ENCODE measurements around the gene SERPINI1.

SERPINI1 gene, protein sequence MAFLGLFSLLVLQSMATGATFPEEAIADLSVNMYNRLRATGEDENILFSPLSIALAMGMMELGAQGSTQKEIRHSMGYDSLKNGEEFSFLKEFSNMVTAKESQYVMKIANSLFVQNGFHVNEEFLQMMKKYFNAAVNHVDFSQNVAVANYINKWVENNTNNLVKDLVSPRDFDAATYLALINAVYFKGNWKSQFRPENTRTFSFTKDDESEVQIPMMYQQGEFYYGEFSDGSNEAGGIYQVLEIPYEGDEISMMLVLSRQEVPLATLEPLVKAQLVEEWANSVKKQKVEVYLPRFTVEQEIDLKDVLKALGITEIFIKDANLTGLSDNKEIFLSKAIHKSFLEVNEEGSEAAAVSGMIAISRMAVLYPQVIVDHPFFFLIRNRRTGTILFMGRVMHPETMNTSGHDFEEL

DNA sequence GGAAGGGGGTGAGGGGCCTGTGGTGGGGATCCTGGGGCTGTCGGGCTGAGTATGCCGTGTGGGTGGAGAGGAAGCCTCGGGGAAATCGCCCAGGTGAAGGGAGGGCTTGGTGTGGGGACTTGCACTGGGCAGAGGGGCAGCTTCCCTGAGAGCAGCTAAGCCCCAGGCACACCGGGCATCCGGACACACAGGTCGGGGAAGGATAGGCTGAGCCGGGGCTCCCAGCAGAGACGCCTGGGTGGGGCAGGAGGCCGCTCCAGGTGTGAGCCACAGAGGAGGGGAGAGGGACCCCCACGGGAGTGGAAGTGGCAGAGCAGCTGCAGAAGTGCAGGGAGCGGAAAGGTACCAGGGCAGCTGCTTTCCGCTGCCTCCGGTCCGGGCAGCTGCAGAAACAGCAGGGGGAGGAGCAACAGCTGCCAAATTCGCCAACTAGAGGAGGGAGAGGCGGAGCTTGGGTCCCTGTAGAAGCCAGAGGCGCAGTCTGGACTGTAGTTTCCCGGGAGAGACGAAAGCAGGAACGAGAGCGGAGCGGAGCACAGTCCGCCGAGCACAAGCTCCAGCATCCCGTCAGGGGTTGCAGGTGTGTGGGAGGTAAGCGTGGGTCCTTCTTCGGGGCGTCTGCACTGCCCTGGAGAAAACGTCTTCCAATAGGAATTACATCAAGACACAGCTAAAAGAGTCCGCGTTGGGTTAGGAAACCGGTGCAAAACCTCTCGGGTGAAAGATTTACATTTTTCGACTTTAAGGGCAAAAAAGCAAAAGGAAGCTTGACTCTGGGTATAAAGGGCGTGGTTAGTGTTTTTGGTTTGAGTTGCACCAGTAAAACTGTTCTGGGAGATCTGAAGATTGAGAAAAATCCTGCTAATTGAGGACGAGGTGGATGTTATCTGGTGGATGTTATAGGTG, at the start of gene SERPINI1:
TSS of gene SERPINI1 (plus strand) at position 489 of the 906 bp plus-strand sequence. CDS start 53,408 bp downstream, outside the sequence.
- peak; percentile 96 for DNase-seq (ENCODE audit: low read depth)
- peak within 1 kb of the TSS; percentile 94 for H3K4me3 ChIP-seq (ENCODE audit: low read length)
- TF ChIP-seq, protein P1, sequence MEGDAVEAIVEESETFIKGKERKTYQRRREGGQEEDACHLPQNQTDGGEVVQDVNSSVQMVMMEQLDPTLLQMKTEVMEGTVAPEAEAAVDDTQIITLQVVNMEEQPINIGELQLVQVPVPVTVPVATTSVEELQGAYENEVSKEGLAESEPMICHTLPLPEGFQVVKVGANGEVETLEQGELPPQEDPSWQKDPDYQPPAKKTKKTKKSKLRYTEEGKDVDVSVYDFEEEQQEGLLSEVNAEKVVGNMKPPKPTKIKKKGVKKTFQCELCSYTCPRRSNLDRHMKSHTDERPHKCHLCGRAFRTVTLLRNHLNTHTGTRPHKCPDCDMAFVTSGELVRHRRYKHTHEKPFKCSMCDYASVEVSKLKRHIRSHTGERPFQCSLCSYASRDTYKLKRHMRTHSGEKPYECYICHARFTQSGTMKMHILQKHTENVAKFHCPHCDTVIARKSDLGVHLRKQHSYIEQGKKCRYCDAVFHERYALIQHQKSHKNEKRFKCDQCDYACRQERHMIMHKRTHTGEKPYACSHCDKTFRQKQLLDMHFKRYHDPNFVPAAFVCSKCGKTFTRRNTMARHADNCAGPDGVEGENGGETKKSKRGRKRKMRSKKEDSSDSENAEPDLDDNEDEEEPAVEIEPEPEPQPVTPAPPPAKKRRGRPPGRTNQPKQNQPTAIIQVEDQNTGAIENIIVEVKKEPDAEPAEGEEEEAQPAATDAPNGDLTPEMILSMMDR (IDR thresholded peaks at IDR 0.05; ENCODE audit: insufficient read depth, low read depth, low read length, missing control alignments) = no peak

GRCh38 chr3:167691366-167691765, 44.2 kb upstream of the SERPINI1 start:
- DNase-seq (ENCODE audit: low read depth) = no peak
- no peak overlapping the region for H3K4me3 ChIP-seq (ENCODE audit: low read length)
- TF ChIP-seq, protein P1 (IDR thresholded peaks at IDR 0.05; ENCODE audit: insufficient read depth, low read depth, low read length, missing control alignments) = no peak

GRCh38 chr3:167694121-167694520, 41.4 kb upstream of the SERPINI1 start:
- TF ChIP-seq, protein P1 (IDR thresholded peaks at IDR 0.05; ENCODE audit: insufficient read depth, low read depth, low read length, missing control alignments) = no peak
- DNase-seq (ENCODE audit: low read depth) = no peak
- no peak overlapping the region for H3K4me3 ChIP-seq (ENCODE audit: low read length)

DNA sequence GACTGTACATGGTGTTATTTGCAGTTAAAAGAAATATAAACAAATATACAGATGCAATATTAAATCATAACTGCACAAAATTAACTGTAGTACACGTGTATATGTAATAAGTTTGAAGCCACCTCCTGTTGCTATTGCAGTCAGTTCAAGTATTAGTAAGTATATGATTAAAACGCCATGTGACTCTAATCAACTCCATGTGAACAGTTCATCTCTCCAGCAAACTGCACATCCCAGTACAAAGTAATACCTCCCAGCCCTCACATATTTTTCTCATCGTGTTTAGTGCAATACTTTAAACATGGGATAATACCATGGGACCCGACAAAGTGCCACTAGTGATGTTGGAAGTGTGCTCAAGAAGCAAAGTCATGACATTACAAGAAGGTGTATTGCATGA, 35.5 kb upstream of the SERPINI1 start:
- TF ChIP-seq, protein P1 (IDR thresholded peaks at IDR 0.05; ENCODE audit: insufficient read depth, low read depth, low read length, missing control alignments) = no peak
- H3K4me3 ChIP-seq (ENCODE audit: low read length) = no peak overlapping the region
- DNase-seq (ENCODE audit: low read depth) = no peak

- H3K4me3 ChIP-seq (ENCODE audit: low read length) = no peak overlapping the region
- DNase-seq (ENCODE audit: low read depth) = no peak
- TF ChIP-seq, protein P1 (IDR thresholded peaks at IDR 0.05; ENCODE audit: insufficient read depth, low read depth, low read length, missing control alignments) = no peak
Observed at GRCh38 chr3:167700926-167701325, 34.6 kb upstream of the SERPINI1 start.

GRCh38 chr3:167705840-167706239, 29.7 kb upstream of the SERPINI1 start:
- TF ChIP-seq, protein P1 (IDR thresholded peaks at IDR 0.05; ENCODE audit: insufficient read depth, low read depth, low read length, missing control alignments) = no peak
- DNase-seq (ENCODE audit: low read depth) = peak; percentile 22

More at GRCh38 chr3:167705840-167706239, 29.7 kb upstream of the SERPINI1 start:
- H3K4me3 ChIP-seq (ENCODE audit: low read length) = no peak overlapping the region
